Measurements from ENCODE around the gene SULT1E1.
A peak's percentile ranks its signal among the peaks of the same experiment; 100 is the strongest.
"Not testable (repeated sequence)": the region's sequence is repeated elsewhere in the genome, so short reads cannot be mapped to it uniquely, and the experiment has no call there.

The SULT1E1 gene

GRCh38 chr4:69843301-69843700 is 16.6 kb downstream of the SULT1E1 start:
- no peak for DNase-seq (ENCODE audit: low read depth in 2 of 2)

- no peak for DNase-seq (ENCODE audit: low read depth in 2 of 2)
These were observed 21.0 kb downstream of the SULT1E1 start for GRCh38 chr4:69838977-69839376.

GRCh38 chr4:69836287-69836686 is 23.7 kb downstream of the SULT1E1 start:
- DNase-seq (ENCODE audit: low read depth in 2 of 2), result no peak

- DNase-seq (ENCODE audit: low read depth in 2 of 2), result no peak
These were observed 24.2 kb downstream of the SULT1E1 start for GRCh38 chr4:69835766-69836165.

DNA sequence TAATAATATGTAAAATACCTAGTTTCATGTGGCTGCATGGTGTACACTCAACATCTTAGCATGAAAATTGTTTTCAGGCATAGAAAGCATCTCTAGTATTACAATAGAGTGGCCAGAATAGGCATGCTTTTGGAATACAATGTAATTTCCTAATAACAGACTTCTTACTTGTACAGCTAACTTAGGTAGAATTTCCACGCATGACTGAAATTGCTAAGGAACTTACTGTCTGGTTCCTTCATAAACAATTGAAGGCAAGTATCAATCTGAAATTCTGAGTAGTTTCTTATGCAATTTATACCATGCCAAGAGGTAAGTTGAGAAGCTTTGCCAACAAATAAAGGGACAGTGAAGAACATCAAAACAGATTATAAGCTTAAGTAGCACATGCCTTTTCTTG is 26.7 kb downstream of the SULT1E1 start:
- DNase-seq (ENCODE audit: low read depth in 2 of 2), result no peak

GRCh38 chr4:69832326-69833030 is 27.5 kb downstream of the SULT1E1 start:
- no peak for DNase-seq (ENCODE audit: low read depth in 2 of 2)

GRCh38 chr4:69831646-69832325 is 28.2 kb downstream of the SULT1E1 start:
- no peak for DNase-seq (ENCODE audit: low read depth in 2 of 2)

DNA sequence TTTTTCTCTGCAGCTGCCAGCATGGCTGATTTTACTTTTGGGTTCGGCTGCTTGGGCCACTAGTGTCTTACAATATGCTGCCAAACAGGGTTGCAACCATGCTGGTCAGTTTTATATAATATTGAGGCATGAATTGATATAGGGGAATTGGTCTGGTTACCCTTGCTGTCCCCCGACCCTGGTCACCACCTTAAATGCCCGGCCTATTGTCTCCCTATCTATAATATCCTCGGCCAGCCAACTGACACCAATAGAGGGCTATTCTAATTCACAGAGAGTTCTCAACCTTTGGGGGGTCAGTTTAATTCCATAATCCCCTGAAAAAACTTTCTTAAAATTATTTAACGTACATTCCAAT is 28.7 kb downstream of the SULT1E1 start:
- DNase-seq (ENCODE audit: low read depth in 2 of 2), result no peak

GRCh38 chr4:69830560-69831269 is 29.2 kb downstream of the SULT1E1 start:
- DNase-seq (ENCODE audit: low read depth in 2 of 2), result peak; percentile 29 to 30

- no peak for DNase-seq (ENCODE audit: low read depth in 2 of 2)
These were observed 29.8 kb downstream of the SULT1E1 start for GRCh38 chr4:69830192-69830559.

GRCh38 chr4:69829678-69830077 is 30.3 kb downstream of the SULT1E1 start:
- DNase-seq (ENCODE audit: low read depth in 2 of 2), result no peak

DNA sequence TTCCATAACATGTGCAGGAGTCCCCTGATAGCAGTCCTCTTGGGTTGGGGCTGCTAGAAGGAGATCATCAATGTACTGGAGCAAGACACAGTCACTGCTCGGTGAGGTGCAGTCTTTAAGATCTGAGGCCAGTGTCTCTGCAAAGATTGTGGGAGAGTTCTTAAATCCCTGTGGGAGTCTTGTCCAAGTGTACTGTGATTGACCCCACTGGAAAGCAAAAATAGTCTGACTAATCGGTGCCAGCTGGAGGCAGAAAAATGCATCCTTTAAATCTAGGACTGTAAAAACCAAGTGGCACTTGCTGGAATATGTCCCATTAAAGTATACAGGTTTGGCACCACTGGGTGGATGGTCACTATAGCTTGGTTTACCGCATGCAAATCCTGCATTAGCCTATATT is 31.1 kb downstream of the SULT1E1 start:
- DNase-seq (ENCODE audit: low read depth in 2 of 2), result no peak

GRCh38 chr4:69825056-69825455 is 34.9 kb downstream of the SULT1E1 start:
- not testable (repeated sequence) for DNase-seq (ENCODE audit: low read depth in 2 of 2)

GRCh38 chr4:69823481-69824186 is 36.3 kb downstream of the SULT1E1 start:
- DNase-seq (ENCODE audit: low read depth in 2 of 2), result peak in 1 of 2 experiments; percentile 14

DNA sequence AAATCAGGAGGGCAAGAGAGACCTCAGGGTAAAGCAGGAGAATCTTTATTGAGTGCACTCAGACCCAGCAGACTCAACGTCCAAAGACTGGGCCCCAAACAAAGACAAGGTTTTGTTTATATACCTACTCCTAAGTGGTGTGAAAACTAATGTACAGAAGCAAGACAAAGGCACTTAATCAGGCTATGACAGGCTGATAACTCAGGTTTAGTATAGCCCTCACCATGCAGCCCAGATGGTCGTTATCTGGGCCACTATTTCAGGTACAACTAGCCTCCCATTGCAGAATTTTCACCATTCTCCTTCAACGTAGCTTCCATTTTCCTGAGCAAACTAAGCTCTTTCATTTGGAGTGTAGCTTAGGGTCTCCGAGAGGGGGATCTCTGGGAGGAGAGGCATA is 36.9 kb downstream of the SULT1E1 start:
- no peak for DNase-seq (ENCODE audit: low read depth in 2 of 2)

DNA sequence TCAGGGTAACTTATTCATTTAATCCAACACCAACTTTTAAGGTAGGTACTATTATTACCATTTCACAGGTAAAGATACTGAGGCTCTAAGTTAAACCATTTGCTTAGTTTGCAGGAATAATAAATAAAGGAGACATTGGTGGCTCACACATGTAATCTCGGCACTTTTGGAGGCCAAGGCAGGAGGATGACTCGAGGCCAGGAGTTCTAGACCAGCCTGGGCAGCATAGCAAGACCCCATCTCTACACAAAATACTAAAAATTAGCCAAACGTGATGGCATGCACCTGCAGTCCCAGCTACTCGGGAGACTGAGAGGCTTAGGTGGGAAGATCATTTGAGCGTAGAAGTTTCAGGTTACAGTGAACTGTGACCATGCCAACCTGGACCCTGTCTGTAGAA is 37.7 kb downstream of the SULT1E1 start:
- DNase-seq (ENCODE audit: low read depth in 2 of 2), result no peak

- DNase-seq (ENCODE audit: low read depth in 2 of 2), result no peak
These were observed 41.8 kb downstream of the SULT1E1 start for GRCh38 chr4:69818060-69818639.

DNA sequence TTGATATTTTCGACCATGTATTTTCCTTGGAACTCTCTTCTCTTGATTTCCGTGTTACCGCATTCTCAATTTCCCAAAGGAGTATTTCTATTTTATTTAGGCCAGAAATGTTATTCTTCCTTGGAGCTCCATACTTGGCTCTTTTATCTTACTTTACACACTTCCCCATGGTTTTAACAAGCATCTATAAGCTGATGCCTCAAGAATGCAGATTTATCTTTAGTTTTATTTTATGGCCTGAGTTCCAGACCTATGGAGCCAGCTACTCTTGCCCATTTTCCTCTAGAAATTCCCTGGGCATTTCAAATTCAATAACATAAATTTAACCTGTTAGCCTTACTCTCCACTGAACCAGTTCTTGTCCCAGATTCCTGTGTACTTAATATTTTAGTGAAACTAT is 43.7 kb downstream of the SULT1E1 start:
- DNase-seq (ENCODE audit: low read depth in 2 of 2), result peak in 1 of 2 experiments; percentile 12

GRCh38 chr4:69813628-69814027 is 46.3 kb downstream of the SULT1E1 start:
- no peak for DNase-seq (ENCODE audit: low read depth in 2 of 2)

DNA sequence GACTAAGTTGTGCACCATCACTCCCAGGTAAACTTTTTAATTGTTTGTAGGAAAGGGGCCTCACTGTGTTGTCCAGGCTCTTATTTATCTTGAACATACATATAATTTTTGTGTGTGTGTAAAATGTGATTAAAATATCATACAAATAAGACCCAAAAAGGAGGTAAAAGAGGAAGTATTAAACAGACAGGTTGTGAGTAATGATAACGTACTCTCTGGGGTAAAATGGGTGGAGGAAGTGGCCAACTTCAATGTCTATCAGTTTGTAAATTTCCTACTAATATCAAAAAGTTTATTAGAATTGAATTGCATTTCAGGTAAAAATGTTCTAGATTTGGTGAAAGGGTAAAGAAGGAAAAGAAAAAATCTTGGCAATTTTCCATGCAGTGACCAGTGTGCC is 48.8 kb downstream of the SULT1E1 start:
- DNase-seq (ENCODE audit: low read depth in 2 of 2), result no peak

GRCh38 chr4:69800599-69800998 is 59.3 kb downstream of the SULT1E1 start:
- DNase-seq (ENCODE audit: low read depth in 2 of 2), result peak; percentile 54 to 57

- no peak for DNase-seq (ENCODE audit: low read depth in 2 of 2)
These were observed 60.6 kb downstream of the SULT1E1 start for GRCh38 chr4:69799337-69799736.
